ENCODE data around the gene ZFYVE28. TPM values are rescaled to one million over a fixed set of nuclear protein-coding genes. Genes with fewer than 3 reads are reported as not detected.

ZFYVE28 gene
- total RNA-seq, 1 experiment from 2014 or later, result 19.2 TPM

DNA sequence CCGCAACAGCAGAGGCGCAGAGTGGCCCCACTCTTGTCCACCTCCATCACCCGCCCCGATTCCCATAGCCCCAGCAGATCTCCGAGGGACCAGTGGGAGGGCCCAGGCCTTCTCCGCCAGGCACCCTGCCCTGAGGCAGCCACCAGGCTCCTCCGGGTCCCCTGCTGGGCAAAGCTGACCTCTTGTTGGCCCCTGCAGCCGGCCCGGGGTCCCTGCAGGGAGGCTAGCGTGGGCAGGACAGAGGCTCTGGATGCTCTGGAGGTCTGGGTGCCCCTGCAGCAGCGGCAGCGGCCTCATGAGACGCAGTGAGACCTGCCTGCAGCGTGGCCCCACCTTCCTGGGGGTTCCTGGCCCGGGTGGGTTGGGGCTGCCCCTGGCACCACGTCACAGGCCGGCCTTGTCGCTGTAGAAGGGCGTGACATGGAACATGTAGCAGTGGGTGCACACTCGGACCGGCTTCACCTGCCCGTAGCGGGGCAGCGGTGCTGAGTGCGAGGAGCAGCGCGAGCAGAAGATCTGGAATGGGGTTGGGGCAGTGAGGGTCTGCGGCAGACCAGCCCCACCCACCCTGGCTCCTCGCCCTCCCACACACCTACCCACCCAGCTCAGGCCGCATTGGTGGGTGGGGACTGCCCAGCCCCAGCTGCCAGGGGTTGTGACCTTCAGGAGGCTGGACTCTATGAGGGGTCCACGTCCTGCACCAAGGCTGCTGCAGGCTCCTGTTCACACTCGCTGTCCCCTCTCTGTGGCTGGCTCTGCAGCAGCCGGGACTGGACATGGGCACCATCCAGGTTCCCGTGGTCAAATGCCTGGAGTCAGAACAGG is 147.9 kb downstream of the ZFYVE28 start (continued):
- TF ChIP-seq, protein P1, sequence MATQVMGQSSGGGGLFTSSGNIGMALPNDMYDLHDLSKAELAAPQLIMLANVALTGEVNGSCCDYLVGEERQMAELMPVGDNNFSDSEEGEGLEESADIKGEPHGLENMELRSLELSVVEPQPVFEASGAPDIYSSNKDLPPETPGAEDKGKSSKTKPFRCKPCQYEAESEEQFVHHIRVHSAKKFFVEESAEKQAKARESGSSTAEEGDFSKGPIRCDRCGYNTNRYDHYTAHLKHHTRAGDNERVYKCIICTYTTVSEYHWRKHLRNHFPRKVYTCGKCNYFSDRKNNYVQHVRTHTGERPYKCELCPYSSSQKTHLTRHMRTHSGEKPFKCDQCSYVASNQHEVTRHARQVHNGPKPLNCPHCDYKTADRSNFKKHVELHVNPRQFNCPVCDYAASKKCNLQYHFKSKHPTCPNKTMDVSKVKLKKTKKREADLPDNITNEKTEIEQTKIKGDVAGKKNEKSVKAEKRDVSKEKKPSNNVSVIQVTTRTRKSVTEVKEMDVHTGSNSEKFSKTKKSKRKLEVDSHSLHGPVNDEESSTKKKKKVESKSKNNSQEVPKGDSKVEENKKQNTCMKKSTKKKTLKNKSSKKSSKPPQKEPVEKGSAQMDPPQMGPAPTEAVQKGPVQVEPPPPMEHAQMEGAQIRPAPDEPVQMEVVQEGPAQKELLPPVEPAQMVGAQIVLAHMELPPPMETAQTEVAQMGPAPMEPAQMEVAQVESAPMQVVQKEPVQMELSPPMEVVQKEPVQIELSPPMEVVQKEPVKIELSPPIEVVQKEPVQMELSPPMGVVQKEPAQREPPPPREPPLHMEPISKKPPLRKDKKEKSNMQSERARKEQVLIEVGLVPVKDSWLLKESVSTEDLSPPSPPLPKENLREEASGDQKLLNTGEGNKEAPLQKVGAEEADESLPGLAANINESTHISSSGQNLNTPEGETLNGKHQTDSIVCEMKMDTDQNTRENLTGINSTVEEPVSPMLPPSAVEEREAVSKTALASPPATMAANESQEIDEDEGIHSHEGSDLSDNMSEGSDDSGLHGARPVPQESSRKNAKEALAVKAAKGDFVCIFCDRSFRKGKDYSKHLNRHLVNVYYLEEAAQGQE (IDR thresholded peaks at IDR 0.05; ENCODE audit: low read depth), result no peak
- TF ChIP-seq, protein P2, sequence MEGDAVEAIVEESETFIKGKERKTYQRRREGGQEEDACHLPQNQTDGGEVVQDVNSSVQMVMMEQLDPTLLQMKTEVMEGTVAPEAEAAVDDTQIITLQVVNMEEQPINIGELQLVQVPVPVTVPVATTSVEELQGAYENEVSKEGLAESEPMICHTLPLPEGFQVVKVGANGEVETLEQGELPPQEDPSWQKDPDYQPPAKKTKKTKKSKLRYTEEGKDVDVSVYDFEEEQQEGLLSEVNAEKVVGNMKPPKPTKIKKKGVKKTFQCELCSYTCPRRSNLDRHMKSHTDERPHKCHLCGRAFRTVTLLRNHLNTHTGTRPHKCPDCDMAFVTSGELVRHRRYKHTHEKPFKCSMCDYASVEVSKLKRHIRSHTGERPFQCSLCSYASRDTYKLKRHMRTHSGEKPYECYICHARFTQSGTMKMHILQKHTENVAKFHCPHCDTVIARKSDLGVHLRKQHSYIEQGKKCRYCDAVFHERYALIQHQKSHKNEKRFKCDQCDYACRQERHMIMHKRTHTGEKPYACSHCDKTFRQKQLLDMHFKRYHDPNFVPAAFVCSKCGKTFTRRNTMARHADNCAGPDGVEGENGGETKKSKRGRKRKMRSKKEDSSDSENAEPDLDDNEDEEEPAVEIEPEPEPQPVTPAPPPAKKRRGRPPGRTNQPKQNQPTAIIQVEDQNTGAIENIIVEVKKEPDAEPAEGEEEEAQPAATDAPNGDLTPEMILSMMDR (IDR thresholded peaks at IDR 0.05 in 2 of 3, conservative IDR thresholded peaks at IDR 0.05 in 1 of 3; ENCODE audit: borderline replicate concordance in 1 of 3, insufficient read depth in 1 of 3, low read depth in 2 of 3, low read length in 2 of 3), result no peak
- no peak for TF ChIP-seq TCF7L2 (IDR thresholded peaks at IDR 0.05; ENCODE audit: borderline replicate concordance, extremely low read depth, insufficient read depth, insufficient read length)

DNA sequence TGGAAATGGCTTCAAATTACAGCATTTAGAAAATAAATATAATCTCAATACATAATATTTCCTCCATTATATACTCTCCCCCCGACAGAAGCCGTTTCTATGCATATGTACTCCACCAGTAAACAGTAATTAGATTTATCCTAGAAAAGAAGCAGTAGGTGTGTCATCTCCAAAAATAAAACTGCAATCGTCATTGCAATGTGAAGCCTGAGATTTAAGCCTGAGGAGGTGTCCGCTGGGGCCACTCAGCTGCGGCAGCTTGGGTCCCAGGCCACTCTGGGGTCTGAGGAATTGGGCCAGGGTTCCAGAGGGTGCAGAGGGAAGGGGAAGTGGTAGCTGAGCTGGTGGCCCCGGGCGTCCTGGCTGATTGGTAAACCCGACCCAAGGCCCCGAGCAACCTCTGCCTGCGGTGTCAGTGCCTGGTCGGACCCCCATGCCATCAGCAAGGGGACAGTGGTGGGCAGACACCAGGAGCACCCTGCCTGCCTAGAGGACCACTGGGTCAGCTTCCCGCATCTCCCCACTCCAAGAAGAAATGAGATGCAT is 148.8 kb downstream of the ZFYVE28 start:
- H3K27me3 ChIP-seq (ENCODE audit: insufficient read depth, low read length), result no peaks in the 10 kb centered on the region
- no peaks in the 10 kb centered on the region for H3K9me2 ChIP-seq (ENCODE audit: insufficient read depth)
- ATAC-seq, result no peak
- no peak overlapping the region for H3K4me2 ChIP-seq (ENCODE audit: low read length)
- no peaks in the 10 kb centered on the region for H4K20me1 ChIP-seq (ENCODE audit: insufficient read depth)
- no peaks in the 10 kb centered on the region for H3K36me3 ChIP-seq (ENCODE audit: control insufficient read depth in 1 of 2, insufficient read depth in 2 of 2, low read length in 2 of 2)
- H3K9me3 ChIP-seq (ENCODE audit: control insufficient read depth in 1 of 2, insufficient read depth in 1 of 2, low read depth in 1 of 2, low read length in 2 of 2), result no peaks in the 10 kb centered on the region
- intact Hi-C loops (cut with micrococcal nuclease), result no loop called here
- ChIA-PET RAD21 (ENCODE audit: low non-redundant PET in 1 of 2, low total read pairs in 2 of 2, uncharacterized antibody in 2 of 2, unreplicated experiment in 2 of 2) (no interaction called here), POLR2A (no interaction called here), CTCF (no interaction called here)
- H2AFZ ChIP-seq (ENCODE audit: low read depth, low read length, poor library complexity, severe bottlenecking), result no peak overlapping the region
- BruUV-seq (replicated peaks), result no TSS peak
- H3K79me2 ChIP-seq (ENCODE audit: insufficient read depth, low read length), result no peaks in the 10 kb centered on the region
- H3K9ac ChIP-seq (ENCODE audit: low read length), result no peak overlapping the region
- H3K4me3 ChIP-seq (replicated peaks in 1 of 2; ENCODE audit: low read depth in 1 of 2, low read length in 2 of 2), result no peak overlapping the region
- no peak for DNase-seq (ENCODE audit: low read depth, low spot score)
- H3K4me1 ChIP-seq (ENCODE audit: control insufficient read depth in 1 of 2, insufficient read depth in 2 of 2, low read length in 2 of 2), result no peaks in the 10 kb centered on the region
- no peak overlapping the region for H3K27ac ChIP-seq (ENCODE audit: low read depth, low read length)
- no peak for TF ChIP-seq RAD21 (IDR thresholded peaks at IDR 0.05; ENCODE audit: low read depth)
- TF ChIP-seq ZNF274 (IDR thresholded peaks at IDR 0.05; ENCODE audit: low read depth, low read length), result no peak
- no peak for TF ChIP-seq EZH2 (IDR thresholded peaks at IDR 0.05)
- TF ChIP-seq, protein P1 (IDR thresholded peaks at IDR 0.05; ENCODE audit: low read depth), result no peak
- no peak for TF ChIP-seq EZH2phosphoT487 (IDR thresholded peaks at IDR 0.05; ENCODE audit: borderline replicate concordance)
- no peak for TF ChIP-seq POLR2AphosphoS5 (IDR thresholded peaks at IDR 0.05; ENCODE audit: low read depth, low read length)
- no peak for TF ChIP-seq POLR2A (IDR thresholded peaks at IDR 0.05; ENCODE audit: borderline replicate concordance, extremely low read depth, insufficient read depth, insufficient read length)
- no peak for TF ChIP-seq ZFX (IDR thresholded peaks at IDR 0.05)
- TF ChIP-seq, protein P3, sequence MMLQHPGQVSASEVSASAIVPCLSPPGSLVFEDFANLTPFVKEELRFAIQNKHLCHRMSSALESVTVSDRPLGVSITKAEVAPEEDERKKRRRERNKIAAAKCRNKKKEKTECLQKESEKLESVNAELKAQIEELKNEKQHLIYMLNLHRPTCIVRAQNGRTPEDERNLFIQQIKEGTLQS (IDR thresholded peaks at IDR 0.05), result no peak
- TF ChIP-seq CEBPB (IDR thresholded peaks at IDR 0.05; ENCODE audit: low read depth), result no peak
- TF ChIP-seq, protein P4, sequence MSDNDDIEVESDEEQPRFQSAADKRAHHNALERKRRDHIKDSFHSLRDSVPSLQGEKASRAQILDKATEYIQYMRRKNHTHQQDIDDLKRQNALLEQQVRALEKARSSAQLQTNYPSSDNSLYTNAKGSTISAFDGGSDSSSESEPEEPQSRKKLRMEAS (IDR thresholded peaks at IDR 0.05), result no peak
- no peak for TF ChIP-seq TCF7L2 (IDR thresholded peaks at IDR 0.05; ENCODE audit: borderline replicate concordance, extremely low read depth, insufficient read depth, insufficient read length)

Data from HCT116 (cell line).